ENCODE data around the gene DDAH1.

DNA sequence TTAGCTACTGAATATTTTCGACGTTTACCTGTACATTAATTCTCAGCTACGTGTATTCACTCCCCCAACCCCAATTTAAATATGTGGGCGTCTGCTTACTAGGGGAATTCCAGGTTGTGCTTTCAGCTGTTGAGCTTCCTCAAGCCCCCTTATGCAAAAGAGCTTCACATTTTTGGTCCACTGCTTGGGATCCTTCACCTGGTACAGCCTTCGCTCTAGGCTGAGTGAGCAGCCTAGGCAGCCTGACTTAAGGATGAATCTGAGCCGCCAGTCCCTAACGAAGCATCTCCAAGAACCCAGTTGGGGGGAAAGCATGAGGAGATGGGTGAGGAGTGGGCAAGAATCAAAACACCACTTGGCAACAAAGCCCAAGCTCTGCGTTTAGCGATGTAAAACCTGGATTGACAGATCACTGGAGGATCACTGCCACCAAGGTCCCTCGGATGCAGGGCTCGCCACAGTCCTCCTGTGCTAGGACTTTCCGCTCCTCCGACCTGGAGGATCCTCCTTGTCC, 189.2 kb downstream of the DDAH1 start:
- TF ChIP-seq POLR2AphosphoS5 (IDR thresholded peaks at IDR 0.05), result no peak
- no peak for TF ChIP-seq CTCF (IDR thresholded peaks at IDR 0.05)

All from breast epithelium (tissue), 3 donors.